ENCODE data around the gene SLC6A6. TPM values are rescaled to one million over a fixed set of nuclear protein-coding genes. Genes with fewer than 3 reads are reported as not detected.
A peak's percentile ranks its signal among the peaks of the same experiment; 100 is the strongest.

The SLC6A6 gene
- total RNA-seq, 1 experiment from 2014 or later = 72.6 TPM

- Mint-ChIP-seq H3K27ac (peak overlapping the region in 1 of 3 experiments; percentile 36; a peak in 1 of 7 replicates), H3K4me1 (peaks cover 41 to 43% of the 10 kb centered on the region in 2 experiments), H3K36me3 (ENCODE audit: insufficient read depth in 1 of 3, low read depth in 3 of 3) (no peaks in the 10 kb centered on the region; a peak in 2 of 7 replicates), H3K4me3 (no peak overlapping the region), H3K9me3 (no peaks in the 10 kb centered on the region), H3K27me3 (ENCODE audit: low read depth) (no peaks in the 10 kb centered on the region; the same call in 1 of the 2 replicates)
- no peak overlapping the region for H3K14ac ChIP-seq (ENCODE audit: insufficient read depth, low read length)
- no peak overlapping the region for H3K4ac ChIP-seq (ENCODE audit: low read depth, low read length)
- H2BK12ac ChIP-seq (ENCODE audit: insufficient read length, low read depth, low read length) = no peak overlapping the region
- no CpG with 5 or more reads among the region's 4 CpGs for WGBS (ENCODE audit: extremely low coverage, insufficient read length, low lambda C conversion rate)
- peaks cover 14% of the 10 kb centered on the region for H3K79me1 ChIP-seq (ENCODE audit: insufficient read depth, low read depth, low read length, poor library complexity, severe bottlenecking)
- H3K79me2 ChIP-seq (ENCODE audit: insufficient read depth, low read length) = 0 out of 2 replicates have a peak, but pooled peaks cover 4% of the 10 kb centered on the region
- H2BK5ac ChIP-seq (ENCODE audit: insufficient read length, low read length) = no peak overlapping the region
- peaks cover 2% of the 10 kb centered on the region; the same call in 1 of the 2 replicates for H3K4me1 ChIP-seq (ENCODE audit: insufficient read depth, low read length)
- no peak overlapping the region for H3K9ac ChIP-seq (ENCODE audit: extremely low read depth, insufficient read length, low read length)
- H3K18ac ChIP-seq (ENCODE audit: insufficient read length, low read depth, low read length) = no peak overlapping the region
- TF ChIP-seq CTCF (conservative IDR thresholded peaks at IDR 0.05) = no peak
- H2AFZ ChIP-seq (ENCODE audit: low read length) = no peak overlapping the region
- H3K4me2 ChIP-seq (ENCODE audit: insufficient read depth, insufficient read length, low read length) = no peak overlapping the region
- H4K5ac ChIP-seq (ENCODE audit: insufficient read length, low read depth, low read length) = no peak overlapping the region
- H2AK5ac ChIP-seq (ENCODE audit: insufficient read length, low read length) = no peak overlapping the region
- no peak overlapping the region for H4K8ac ChIP-seq (replicated peaks; ENCODE audit: insufficient read length, low read depth, low read length)
- peaks cover 3% of the 10 kb centered on the region for H3K23me2 ChIP-seq (ENCODE audit: insufficient read length, low read depth, low read length, poor library complexity, severe bottlenecking)
- H3K9me3 ChIP-seq (ENCODE audit: control insufficient read depth, low read depth, low read length) = no peaks in the 10 kb centered on the region
- no peak for DNase-seq
- no peaks in the 10 kb centered on the region for H4K20me1 ChIP-seq (ENCODE audit: control insufficient read depth, insufficient read depth, insufficient read length)
- no peak overlapping the region for H2BK20ac ChIP-seq (ENCODE audit: low read depth, low read length, poor library complexity, severe bottlenecking)
- no peak overlapping the region for H3K27ac ChIP-seq (ENCODE audit: insufficient read length, low read depth, low read length)
- no peak overlapping the region for H3K23ac ChIP-seq (ENCODE audit: insufficient read length, low read depth, low read length)
- no peak overlapping the region for H2BK120ac ChIP-seq (ENCODE audit: low read depth, low read length, poor library complexity, severe bottlenecking)
- no peak overlapping the region for H3T11ph ChIP-seq (ENCODE audit: low read length)
- H3K56ac ChIP-seq (ENCODE audit: insufficient read length, low read depth, low read length) = no peak overlapping the region
- H3K27me3 ChIP-seq (ENCODE audit: insufficient read depth, low read length) = no peaks in the 10 kb centered on the region
- H4K91ac ChIP-seq (ENCODE audit: insufficient read length, low read depth, low read length) = no peak overlapping the region
- H2BK15ac ChIP-seq (ENCODE audit: low read depth, low read length) = no peak overlapping the region
Observed at GRCh38 chr3:14429640-14430039, 27.2 kb downstream of the SLC6A6 start.

All from H9 (cell line).